ENCODE measurements around the gene EMP1. TPM values are rescaled to one million over a fixed set of nuclear protein-coding genes. Genes with fewer than 3 reads are reported as not detected.

EMP1 gene
- polyA plus RNA-seq, 1 experiment, result 209 TPM

- CTCF ChIA-PET, result interaction anchor here (0.6 to 1.7 kb wide), 2 partner anchors 11 to 15 kb away, joined by 3 to 6 read pairs; no protein-coding TSS in a partner anchor
- Histone ChIP-seq H3K27ac (ENCODE audit: low read depth, low read length) (peak overlapping the region; percentile 90), H3K27me3 (ENCODE audit: control insufficient read depth, insufficient read depth, low read length) (no peaks in the 10 kb centered on the region), H3K9me3 (ENCODE audit: control insufficient read depth, insufficient read depth, low read length) (no peaks in the 10 kb centered on the region), H3K4me3 (ENCODE audit: low read depth, low read length) (peak overlapping the region; percentile 92)
- TF ChIP-seq CTCF (IDR thresholded peaks at IDR 0.05; ENCODE audit: low read depth, low read length), result no peak
- DNase-seq (ENCODE audit: low read depth, low spot score), result no peak
- POLR2A ChIA-PET, result interaction anchor here (0.6 to 3.7 kb wide), 6 partner anchors 8 to 97 kb away, joined by 3 to 44 read pairs (median 4); no protein-coding TSS in a partner anchor
Measured at GRCh38 chr12:13197032-13197431, 506 bp downstream of the EMP1 start.

- no peak for TF ChIP-seq CTCF (IDR thresholded peaks at IDR 0.05; ENCODE audit: low read depth, low read length)
- CTCF ChIA-PET, result interaction anchor here (0.6 to 5.3 kb wide), 4 partner anchors 11 to 99 kb away, joined by 3 to 36 read pairs (median 3); no protein-coding TSS in a partner anchor
- Histone ChIP-seq H3K4me3 (ENCODE audit: low read depth, low read length) (peak overlapping the region; percentile 92), H3K27ac (ENCODE audit: low read depth, low read length) (peak overlapping the region; percentile 90), H3K9me3 (ENCODE audit: control insufficient read depth, insufficient read depth, low read length) (no peaks in the 10 kb centered on the region), H3K27me3 (ENCODE audit: control insufficient read depth, insufficient read depth, low read length) (no peaks in the 10 kb centered on the region)
- DNase-seq (ENCODE audit: low read depth, low spot score), result no peak
- POLR2A ChIA-PET, result interaction anchor here (0.6 to 3.7 kb wide), 6 partner anchors 8 to 97 kb away, joined by 3 to 44 read pairs (median 4); no protein-coding TSS in a partner anchor
Measured at GRCh38 chr12:13197526-13198143, 1.1 kb downstream of the EMP1 start.

GRCh38 chr12:13198241-13198640 lies 1.7 kb downstream of the EMP1 start:
- POLR2A ChIA-PET, result interaction anchor here (1.0 to 3.7 kb wide), 5 partner anchors 7 to 98 kb away, joined by 3 to 44 read pairs (median 4); no protein-coding TSS in a partner anchor
- CTCF ChIA-PET, result interaction anchor here (0.6 to 5.3 kb wide), 3 partner anchors 14 to 99 kb away, joined by 3 to 36 read pairs (median 3); no protein-coding TSS in a partner anchor
- H3K27ac ChIP-seq (ENCODE audit: low read depth, low read length), result no peak overlapping the region
- DNase-seq (ENCODE audit: low read depth, low spot score), result no peak
- H3K27me3 ChIP-seq (ENCODE audit: control insufficient read depth, insufficient read depth, low read length), result no peaks in the 10 kb centered on the region
- no peak for TF ChIP-seq CTCF (IDR thresholded peaks at IDR 0.05; ENCODE audit: low read depth, low read length)
- peak overlapping the region; percentile 92 for H3K4me3 ChIP-seq (ENCODE audit: low read depth, low read length)
- no peaks in the 10 kb centered on the region for H3K9me3 ChIP-seq (ENCODE audit: control insufficient read depth, insufficient read depth, low read length)

GRCh38 chr12:13198876-13199275 lies 2.4 kb downstream of the EMP1 start:
- ChIA-PET CTCF (interaction anchor here (5.3 kb wide), 1 partner anchor 13 kb away, joined by 36 read pairs; no protein-coding TSS in a partner anchor), POLR2A (interaction anchor here (3.7 kb wide), 1 partner anchor 98 kb away, joined by 44 read pairs; no protein-coding TSS in a partner anchor)
- no peak for DNase-seq (ENCODE audit: low read depth, low spot score)
- Histone ChIP-seq H3K27me3 (ENCODE audit: control insufficient read depth, insufficient read depth, low read length) (no peaks in the 10 kb centered on the region), H3K4me3 (ENCODE audit: low read depth, low read length) (peak overlapping the region; percentile 92), H3K27ac (ENCODE audit: low read depth, low read length) (peak overlapping the region; percentile 80), H3K9me3 (ENCODE audit: control insufficient read depth, insufficient read depth, low read length) (no peaks in the 10 kb centered on the region)
- TF ChIP-seq CTCF (IDR thresholded peaks at IDR 0.05; ENCODE audit: low read depth, low read length), result no peak

- no peak for DNase-seq (ENCODE audit: low read depth, low spot score)
- no peak for TF ChIP-seq CTCF (IDR thresholded peaks at IDR 0.05; ENCODE audit: low read depth, low read length)
- Histone ChIP-seq H3K27me3 (ENCODE audit: control insufficient read depth, insufficient read depth, low read length) (no peaks in the 10 kb centered on the region), H3K4me3 (ENCODE audit: low read depth, low read length) (peak overlapping the region; percentile 92), H3K9me3 (ENCODE audit: control insufficient read depth, insufficient read depth, low read length) (no peaks in the 10 kb centered on the region), H3K27ac (ENCODE audit: low read depth, low read length) (no peak overlapping the region)
- ChIA-PET POLR2A (interaction anchor here (1.1 kb wide), 1 partner anchor 12 kb away, joined by 3 read pairs; no protein-coding TSS in a partner anchor), CTCF (interaction anchor here (1.4 to 5.3 kb wide), 2 partner anchors 12 to 57 kb away, joined by 4 to 36 read pairs; no protein-coding TSS in a partner anchor)
Measured at GRCh38 chr12:13199592-13199991, 3.1 kb downstream of the EMP1 start.

All from AG04450 (cell line).